Activated B cell treated with CpG ODN at 0.5 μM for 24 hours (primary cell): Measurements from ENCODE around the gene C2CD3. TPM values are rescaled to one million over a fixed set of nuclear protein-coding genes. Genes with fewer than 3 reads are reported as not detected.

Experiments
- ATAC-seq: fragments of 200-7000 bp; cut with Tn5 transposase; one replicate; pipeline ENCODE4 v1.10.0; 2021; ENCODE audit warnings: low read depth, mild to moderate bottlenecking, moderate library complexity
- CTCF ChIA-PET: fragments of 350-600 bp; sonication (Branson Sonifier 250); formaldehyde crosslinking; loops from one replicate; lab custom pipeline; 2021; ENCODE audit warnings: antibody characterized with exemption; lab: Charles Lee
- POLR2A ChIA-PET: fragments of 350-600 bp; sonication (Branson Sonifier 250); formaldehyde crosslinking; loops from one replicate; lab custom pipeline; 2021; ENCODE audit warnings: antibody characterized with exemption; lab: Charles Lee
- DNase-seq: peaks from one replicate; pipeline ENCODE4 v3.0.0; 2022
- H3K27ac Mint-ChIP-seq: one replicate; pipeline ENCODE4 v1.8.0; 2020; ENCODE audit warnings: mixed read lengths
- H3K27me3 Mint-ChIP-seq: one replicate; pipeline ENCODE4 v1.8.0; 2021; ENCODE audit warnings: mixed read lengths
- H3K36me3 Mint-ChIP-seq: one replicate; pipeline ENCODE4 v1.8.0; 2021; ENCODE audit warnings: low read depth, mixed read lengths
- H3K4me1 Mint-ChIP-seq: one replicate; pipeline ENCODE4 v1.8.0; 2021; ENCODE audit warnings: mixed read lengths
- H3K4me3 Mint-ChIP-seq: one replicate; pipeline ENCODE4 v1.8.0; 2020; ENCODE audit warnings: mild to moderate bottlenecking, mixed read lengths
- H3K9me3 Mint-ChIP-seq: one replicate; pipeline ENCODE4 v1.8.0; 2020; ENCODE audit warnings: mixed read lengths
- CTCF ChIP-seq: fragments of 200-600 bp; IDR thresholded peaks from one replicate; pipeline ENCODE4 v1.8.0; 2022; ENCODE audit warnings: antibody characterized with exemption, mild to moderate bottlenecking
- intact Hi-C: fragments of 100-400 bp; cut with micrococcal nuclease; formaldehyde crosslinking; loops from one replicate; pipeline ENCODE4 v1.15.1; 2024
- total RNA-seq: library from RNA; stranded (reverse); gene quantifications from 2 replicates; pipeline ENCODE4 v1.2.3, GENCODE V29; 2022

Gene C2CD3
- total RNA-seq, 1 donor from 2014 or later, result 50.3 TPM

- intact Hi-C loops, result no loop called here
- peaks cover 19% of the 10 kb centered on the region for H3K36me3 Mint-ChIP-seq
- H3K27ac Mint-ChIP-seq, result no peak overlapping the region
- no peak for TF ChIP-seq CTCF
- ChIA-PET POLR2A (interaction anchor here (1.0 to 4.9 kb wide), 4 partner anchors 19 to 44 kb away, joined by 4 to 22 read pairs (median 6); no protein-coding TSS in a partner anchor), CTCF (interaction anchor here (1.6 kb wide), 1 partner anchor 43 kb away, joined by 3 read pairs; no protein-coding TSS in a partner anchor)
- DNase-seq (no peak), ATAC-seq (no peak)
- H3K4me3 Mint-ChIP-seq, result no peak overlapping the region
- H3K4me1 Mint-ChIP-seq, result peaks cover 51% of the 10 kb centered on the region
- H3K27me3 Mint-ChIP-seq, result no peaks in the 10 kb centered on the region
- H3K9me3 Mint-ChIP-seq, result no peaks in the 10 kb centered on the region
Observed at GRCh38 chr11:74015919-74016684, 154.7 kb downstream of the C2CD3 start.

- H3K27ac Mint-ChIP-seq, result no peak overlapping the region
- H3K36me3 Mint-ChIP-seq, result peaks cover 19% of the 10 kb centered on the region
- no peak overlapping the region for H3K4me3 Mint-ChIP-seq
- ChIA-PET CTCF (interaction anchor here (1.6 kb wide), 1 partner anchor 42 kb away, joined by 3 read pairs; no protein-coding TSS in a partner anchor), POLR2A (interaction anchor here (1.1 to 4.9 kb wide), 4 partner anchors 17 to 43 kb away, joined by 4 to 22 read pairs (median 7); partner anchors contain the start of gene UCP2)
- peaks cover 63% of the 10 kb centered on the region for H3K4me1 Mint-ChIP-seq
- TF ChIP-seq CTCF, result no peak
- DNase-seq, result no peak
- no peak for ATAC-seq
- intact Hi-C loops, result no loop called here
- H3K9me3 Mint-ChIP-seq, result no peaks in the 10 kb centered on the region
- no peaks in the 10 kb centered on the region for H3K27me3 Mint-ChIP-seq
Observed at GRCh38 chr11:74014880-74015279, 155.9 kb downstream of the C2CD3 start.

- peaks cover 19% of the 10 kb centered on the region for H3K36me3 Mint-ChIP-seq
- ChIA-PET POLR2A (interaction anchor here (1.0 to 2.0 kb wide), 3 partner anchors 8 to 49 kb away, joined by 5 to 7 read pairs (median 6); partner anchors contain the start of gene UCP2), CTCF (interaction anchor here (2.4 kb wide), 1 partner anchor 48 kb away, joined by 7 read pairs; no protein-coding TSS in a partner anchor)
- H3K9me3 Mint-ChIP-seq, result no peaks in the 10 kb centered on the region
- no peak overlapping the region for H3K4me3 Mint-ChIP-seq
- no peaks in the 10 kb centered on the region for H3K27me3 Mint-ChIP-seq
- DNase-seq (no peak), ATAC-seq (no peak)
- peak overlapping the region; percentile 92 for H3K27ac Mint-ChIP-seq
- H3K4me1 Mint-ChIP-seq, result peaks cover 72% of the 10 kb centered on the region
- intact Hi-C loops, result no loop called here
- no peak for TF ChIP-seq CTCF
Observed at GRCh38 chr11:74013141-74013540, 157.7 kb downstream of the C2CD3 start.

- ATAC-seq (no peak), DNase-seq (no peak)
- Mint-ChIP-seq H3K4me3 (peak overlapping the region; percentile 70), H3K4me1 (peaks cover 72% of the 10 kb centered on the region), H3K36me3 (peaks cover 16% of the 10 kb centered on the region), H3K27me3 (no peaks in the 10 kb centered on the region), H3K27ac (peak overlapping the region; percentile 92), H3K9me3 (no peaks in the 10 kb centered on the region)
- no peak for TF ChIP-seq CTCF
- ChIA-PET POLR2A (interaction anchor here (0.7 to 2.4 kb wide), 9 partner anchors 8 to 44 kb away, joined by 3 to 24 read pairs (median 8); partner anchors contain the start of gene UCP2), CTCF (interaction anchor here (2.4 kb wide), 1 partner anchor 48 kb away, joined by 7 read pairs; no protein-coding TSS in a partner anchor)
- intact Hi-C loops, result no loop called here
Observed at GRCh38 chr11:74012074-74012809, 158.6 kb downstream of the C2CD3 start.
